Measurements from ENCODE around the gene CASP3. TPM values are rescaled to one million over a fixed set of nuclear protein-coding genes. Genes with fewer than 3 reads are reported as not detected.

Gene CASP3
- 10 to 100 TPM; 30.5 to 41.5 (median 39.0) TPM for polyA plus RNA-seq (ENCODE audit: insufficient read length in 4 of 4)

GRCh38 chr4:184649026-184649970, at the start of gene CASP3, which contains the start of gene PRIMPOL:
Gene CASP3 (minus strand): TSS chr4:184649447. CDS start chr4:184638453, 10,994 bp downstream.
Gene PRIMPOL (plus strand): TSS chr4:184649738. CDS start chr4:184657141, 7,403 bp downstream.
- peak; percentile 86 to 93 (median 92) for DNase-seq (ENCODE audit: low read depth in 4 of 4, low spot score in 3 of 4)

- DNase-seq (ENCODE audit: low read depth in 4 of 4, low spot score in 3 of 4) = no peak
These were observed 48.7 kb upstream of the CASP3 start for GRCh38 chr4:184697956-184698355.

- DNase-seq (ENCODE audit: low read depth in 4 of 4, low spot score in 3 of 4) = no peak
These were observed 46.1 kb upstream of the CASP3 start for GRCh38 chr4:184695178-184695896.

- DNase-seq (ENCODE audit: low read depth in 4 of 4, low spot score in 3 of 4) = no peak
These were observed 45.2 kb upstream of the CASP3 start for GRCh38 chr4:184694412-184694956.

GRCh38 chr4:184693056-184693455, 43.8 kb upstream of the CASP3 start:
- DNase-seq (ENCODE audit: low read depth in 4 of 4, low spot score in 3 of 4) = no peak

- no peak for DNase-seq (ENCODE audit: low read depth in 4 of 4, low spot score in 3 of 4)
These were observed 40.4 kb upstream of the CASP3 start for GRCh38 chr4:184689681-184690080.

- no peak for DNase-seq (ENCODE audit: low read depth in 4 of 4, low spot score in 3 of 4)
These were observed 39.2 kb upstream of the CASP3 start for GRCh38 chr4:184688447-184688846.

GRCh38 chr4:184688005-184688404, 38.8 kb upstream of the CASP3 start:
- no peak for DNase-seq (ENCODE audit: low read depth in 4 of 4, low spot score in 3 of 4)

GRCh38 chr4:184684491-184685189, 35.4 kb upstream of the CASP3 start:
- no peak for DNase-seq (ENCODE audit: low read depth in 4 of 4, low spot score in 3 of 4)

GRCh38 chr4:184681916-184682315, 32.7 kb upstream of the CASP3 start:
- no peak for DNase-seq (ENCODE audit: low read depth in 4 of 4, low spot score in 3 of 4)

GRCh38 chr4:184680698-184681097, 31.5 kb upstream of the CASP3 start:
- DNase-seq (ENCODE audit: low read depth in 4 of 4, low spot score in 3 of 4) = no peak

- DNase-seq (ENCODE audit: low read depth in 4 of 4, low spot score in 3 of 4) = no peak
These were observed 26.7 kb upstream of the CASP3 start for GRCh38 chr4:184675821-184676492.

GRCh38 chr4:184675018-184675417, 25.8 kb upstream of the CASP3 start:
- no peak for DNase-seq (ENCODE audit: low read depth in 4 of 4, low spot score in 3 of 4)

GRCh38 chr4:184674011-184674410, 24.8 kb upstream of the CASP3 start:
- DNase-seq (ENCODE audit: low read depth in 4 of 4, low spot score in 3 of 4) = no peak

GRCh38 chr4:184672741-184673140, 23.5 kb upstream of the CASP3 start:
- no peak for DNase-seq (ENCODE audit: low read depth in 4 of 4, low spot score in 3 of 4)

GRCh38 chr4:184671101-184671500, 21.9 kb upstream of the CASP3 start:
- DNase-seq (ENCODE audit: low read depth in 4 of 4, low spot score in 3 of 4) = no peak

GRCh38 chr4:184669251-184669650, 20.0 kb upstream of the CASP3 start:
- no peak for DNase-seq (ENCODE audit: low read depth in 4 of 4, low spot score in 3 of 4)

GRCh38 chr4:184668511-184669114, 19.4 kb upstream of the CASP3 start:
- DNase-seq (ENCODE audit: low read depth in 4 of 4, low spot score in 3 of 4) = no peak

- DNase-seq (ENCODE audit: low read depth in 4 of 4, low spot score in 3 of 4) = no peak
These were observed 18.8 kb upstream of the CASP3 start for GRCh38 chr4:184668096-184668495.

- DNase-seq (ENCODE audit: low read depth in 4 of 4, low spot score in 3 of 4) = no peak
These were observed 17.4 kb upstream of the CASP3 start for GRCh38 chr4:184666670-184667069.

Measured in right renal pelvis (tissue), 4 donors.